Ascending aorta (tissue), 2 donors: ENCODE results near the gene SH3BP1. TPM values are rescaled to one million over a fixed set of nuclear protein-coding genes. Genes with fewer than 3 reads are reported as not detected.

Experiments used
- DNase-seq, 2 donors: peaks; one replicate each; pipeline ENCODE4 v3.0.0-alpha.2; 2019; ENCODE audit warnings: low spot score in 2 of 2
- H3K27ac ChIP-seq, 2 donors: fragments of 200-600 bp; sonication (generic); one replicate each; pipeline ENCODE4 v1.5.1; 2016 to 2017; ENCODE audit warnings: mild to moderate bottlenecking in 1 of 2
- H3K27me3 ChIP-seq: fragments of 200-600 bp; sonication (generic); one replicate; pipeline ENCODE4 v1.5.1; 2017
- H3K36me3 ChIP-seq, 2 donors: fragments of 200-600 bp; sonication (generic); one replicate each; pipeline ENCODE4 v1.5.1; 2016
- H3K4me1 ChIP-seq, 2 donors: fragments of 200-600 bp; sonication (generic); one replicate each; pipeline ENCODE4 v1.5.1; 2016 to 2017; ENCODE audit warnings: mild to moderate bottlenecking in 1 of 2
- H3K4me3 ChIP-seq, 2 donors: fragments of 200-600 bp; sonication (generic); one replicate each; pipeline ENCODE4 v1.5.1; 2016 to 2017; ENCODE audit warnings: mild to moderate bottlenecking in 1 of 2
- H3K9me3 ChIP-seq, 2 donors: fragments of 200-600 bp; sonication (generic); one replicate each; pipeline ENCODE4 v1.5.1; 2016
- CTCF ChIP-seq, 3 experiments: fragments of 200-600 bp in 2 of 3; fragments of 450-650 bp in 1 of 3; sonication (generic) in 2 of 3; IDR thresholded peaks; one replicate each; pipeline ENCODE4 v1.5.1; 2016 to 2019; ENCODE audit warnings: antibody characterized with exemption in 3 of 3, mild to moderate bottlenecking in 1 of 3, moderate library complexity in 1 of 3
- intact Hi-C: fragments of 100-400 bp; cut with DNase I; formaldehyde crosslinking; loops from one replicate; pipeline ENCODE4 v1.15.1; 2023
- total RNA-seq: library from RNA; depleted of rRNA; stranded (reverse); fragments of >200 nt; gene quantifications from one replicate; pipeline ENCODE4 v1.1.0, GENCODE V29; 2016

SH3BP1 gene
- total RNA-seq, 1 donor from 2014 or later: 33.7 TPM

- intact Hi-C loops: no loop called here
- no peaks in the 10 kb centered on the region for H3K9me3 ChIP-seq
- no peak for DNase-seq
- peaks cover 6 to 24% of the 10 kb centered on the region in 2 donors for H3K4me1 ChIP-seq
- no peak overlapping the region for H3K4me3 ChIP-seq
- no peaks in the 10 kb centered on the region for H3K27me3 ChIP-seq
- H3K36me3 ChIP-seq: peaks cover 13 to 14% of the 10 kb centered on the region in 2 donors
- no peak for TF ChIP-seq CTCF (IDR thresholded peaks at IDR 0.05)
- peak overlapping the region in 1 of 2 donors; percentile 49 for H3K27ac ChIP-seq
Observed at GRCh38 chr22:37663521-37664140, 24.2 kb downstream of the SH3BP1 start.

GRCh38 chr22:37664249-37665101 lies 25.0 kb downstream of the SH3BP1 start:
- TF ChIP-seq CTCF (IDR thresholded peaks at IDR 0.05): no peak
- no peak for DNase-seq
- intact Hi-C loops: no loop called here
- no peak overlapping the region for H3K4me3 ChIP-seq
- peak overlapping the region in 1 of 2 donors; percentile 49 for H3K27ac ChIP-seq
- H3K36me3 ChIP-seq: peaks cover 13 to 14% of the 10 kb centered on the region in 2 donors
- H3K9me3 ChIP-seq: no peaks in the 10 kb centered on the region
- H3K27me3 ChIP-seq: no peaks in the 10 kb centered on the region
- peaks cover 2 to 21% of the 10 kb centered on the region in 2 donors for H3K4me1 ChIP-seq

DNA sequence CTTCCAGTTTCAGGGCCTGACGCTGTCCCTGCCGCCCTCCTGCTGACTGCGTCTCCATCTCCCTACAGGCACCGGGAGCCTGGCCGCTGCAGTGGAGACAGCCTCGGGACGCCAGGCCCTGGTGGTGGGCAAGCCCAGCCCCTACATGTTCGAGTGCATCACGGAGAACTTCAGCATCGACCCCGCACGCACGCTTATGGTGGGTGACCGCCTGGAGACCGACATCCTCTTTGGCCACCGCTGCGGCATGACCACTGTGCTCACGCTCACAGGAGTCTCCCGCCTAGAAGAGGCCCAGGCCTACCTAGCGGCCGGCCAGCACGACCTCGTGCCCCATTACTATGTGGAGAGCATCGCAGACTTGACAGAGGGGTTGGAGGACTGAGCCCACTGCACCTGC lies 26.0 kb downstream of the SH3BP1 start:
- peaks cover 0 to 16% of the 10 kb centered on the region in 2 donors for H3K4me1 ChIP-seq
- no peak overlapping the region for H3K27ac ChIP-seq
- intact Hi-C loops: no loop called here
- DNase-seq: no peak
- TF ChIP-seq CTCF (IDR thresholded peaks at IDR 0.05): no peak
- no peak overlapping the region for H3K4me3 ChIP-seq
- no peaks in the 10 kb centered on the region for H3K9me3 ChIP-seq
- no peaks in the 10 kb centered on the region for H3K27me3 ChIP-seq
- H3K36me3 ChIP-seq: peaks cover 13 to 14% of the 10 kb centered on the region in 2 donors

GRCh38 chr22:37669586-37669985 lies 30.1 kb downstream of the SH3BP1 start:
- Histone ChIP-seq H3K27ac (no peak overlapping the region), H3K27me3 (no peaks in the 10 kb centered on the region), H3K36me3 (peaks cover 13 to 14% of the 10 kb centered on the region in 2 donors), H3K4me3 (no peak overlapping the region), H3K4me1 (peaks cover 7 to 14% of the 10 kb centered on the region in 2 donors), H3K9me3 (no peaks in the 10 kb centered on the region)
- intact Hi-C loops: no loop called here
- TF ChIP-seq CTCF (IDR thresholded peaks at IDR 0.05): no peak
- DNase-seq: no peak

- intact Hi-C loops: no loop called here
- no peaks in the 10 kb centered on the region for H3K27me3 ChIP-seq
- no peak overlapping the region for H3K4me3 ChIP-seq
- H3K27ac ChIP-seq: peak overlapping the region; percentile 91 to 94
- TF ChIP-seq CTCF (IDR thresholded peaks at IDR 0.05): no peak
- H3K4me1 ChIP-seq: peaks cover 8 to 17% of the 10 kb centered on the region in 2 donors
- DNase-seq: no peak
- no peaks in the 10 kb centered on the region for H3K9me3 ChIP-seq
- peaks cover 0 to under 1% of the 10 kb centered on the region in 2 donors for H3K36me3 ChIP-seq
Observed at GRCh38 chr22:37672206-37672919, 32.9 kb downstream of the SH3BP1 start.
